DMS 273 (cell line): Measurements from ENCODE around the gene STON2.

Source experiments
- DNase-seq: peaks from one replicate; lab custom pipeline; 2025; ENCODE audit not compliant: unreplicated experiment; lab: John Stamatoyannopoulos, UW

STON2 gene

GRCh38 chr14:81418057-81418790 is 18.1 kb upstream of the STON2 start:
- DNase-seq, result no peak

- no peak for DNase-seq
Measured at GRCh38 chr14:81416981-81417380, 16.9 kb upstream of the STON2 start.

GRCh38 chr14:81416194-81416952 is 16.2 kb upstream of the STON2 start:
- no peak for DNase-seq

- DNase-seq, result no peak
Measured at GRCh38 chr14:81415781-81416180, 15.7 kb upstream of the STON2 start.

- no peak for DNase-seq
Measured at GRCh38 chr14:81414123-81414522, 14.0 kb upstream of the STON2 start.

- DNase-seq, result no peak
Measured at GRCh38 chr14:81412779-81413178, 12.7 kb upstream of the STON2 start.

- DNase-seq, result no peak
Measured at GRCh38 chr14:81408595-81408994, 8.5 kb upstream of the STON2 start.

GRCh38 chr14:81406863-81407262 is 6.7 kb upstream of the STON2 start:
- no peak for DNase-seq

- no peak for DNase-seq
Measured at GRCh38 chr14:81402123-81402495, 2.0 kb upstream of the STON2 start.

GRCh38 chr14:81401420-81402122 is 1.4 kb upstream of the STON2 start:
- DNase-seq, result no peak

GRCh38 chr14:81400852-81401251 is 728 bp upstream of the STON2 start:
- peak; percentile 39 for DNase-seq

- DNase-seq, result no peak
Measured at GRCh38 chr14:81398196-81398891, 1.8 kb downstream of the STON2 start.

GRCh38 chr14:81396113-81396512 is 4.0 kb downstream of the STON2 start:
- no peak for DNase-seq

- no peak for DNase-seq
Measured at GRCh38 chr14:81394739-81395138, 5.4 kb downstream of the STON2 start.

- no peak for DNase-seq
Measured at GRCh38 chr14:81392976-81393643, 7.0 kb downstream of the STON2 start.

- DNase-seq, result no peak
Measured at GRCh38 chr14:81392052-81392451, 8.1 kb downstream of the STON2 start.

- DNase-seq, result no peak
Measured at GRCh38 chr14:81390696-81391095, 9.4 kb downstream of the STON2 start.

GRCh38 chr14:81388336-81388735 is 11.8 kb downstream of the STON2 start:
- peak; percentile 61 for DNase-seq

GRCh38 chr14:81386290-81386745 is 13.8 kb downstream of the STON2 start:
- DNase-seq, result peak; percentile 45

- DNase-seq, result peak; percentile 51
Measured at GRCh38 chr14:81385886-81386285, 14.2 kb downstream of the STON2 start.

GRCh38 chr14:81385419-81385818 is 14.7 kb downstream of the STON2 start:
- peak; percentile 56 for DNase-seq
